Measurements from ENCODE around the gene MTHFD2L.
"Not testable (repeated sequence)": the region's sequence is repeated elsewhere in the genome, so short reads cannot be mapped to it uniquely, and the experiment has no call there.

MTHFD2L gene

GRCh38 chr4:74325886-74326285 is 168.0 kb downstream of the MTHFD2L start:
- H3K4me1 ChIP-seq (ENCODE audit: control insufficient read depth in 1 of 2, insufficient read depth in 2 of 2, low read length in 2 of 2): no peaks in the 10 kb centered on the region
- no peaks in the 10 kb centered on the region for H3K27me3 ChIP-seq (ENCODE audit: low read depth, low read length)
- H3K36me3 ChIP-seq (ENCODE audit: control insufficient read depth in 1 of 2, insufficient read depth in 2 of 2, low read length in 2 of 2): no peaks in the 10 kb centered on the region
- H3K9me3 ChIP-seq (ENCODE audit: control insufficient read depth in 1 of 2, low read length in 2 of 2): no peaks in the 10 kb centered on the region
- no peak overlapping the region for H3K27ac ChIP-seq (ENCODE audit: low read length)
- no peak overlapping the region for H3K4me3 ChIP-seq (ENCODE audit: low read depth in 1 of 2, low read length in 2 of 2)

- Histone ChIP-seq H3K36me3 (ENCODE audit: control insufficient read depth in 1 of 2, insufficient read depth in 2 of 2, low read length in 2 of 2) (no peaks in the 10 kb centered on the region), H3K27ac (ENCODE audit: low read length) (no peak overlapping the region), H3K9me3 (ENCODE audit: control insufficient read depth in 1 of 2, low read length in 2 of 2) (no peaks in the 10 kb centered on the region)
Measured at GRCh38 chr4:74327762-74328161, 169.8 kb downstream of the MTHFD2L start.

GRCh38 chr4:74328501-74328900 is 170.6 kb downstream of the MTHFD2L start:
- no peaks in the 10 kb centered on the region for H3K27me3 ChIP-seq (ENCODE audit: low read depth, low read length)
- no peak overlapping the region for H3K4me3 ChIP-seq (ENCODE audit: low read depth in 1 of 2, low read length in 2 of 2)
- no peaks in the 10 kb centered on the region for H3K36me3 ChIP-seq (ENCODE audit: control insufficient read depth in 1 of 2, insufficient read depth in 2 of 2, low read length in 2 of 2)
- no peaks in the 10 kb centered on the region for H3K9me3 ChIP-seq (ENCODE audit: control insufficient read depth in 1 of 2, low read length in 2 of 2)
- no peaks in the 10 kb centered on the region for H3K4me1 ChIP-seq (ENCODE audit: control insufficient read depth in 1 of 2, insufficient read depth in 2 of 2, low read length in 2 of 2)
- H3K27ac ChIP-seq (ENCODE audit: low read length): no peak overlapping the region

More at GRCh38 chr4:74327762-74328161, 169.8 kb downstream of the MTHFD2L start:
- H3K4me1 ChIP-seq (ENCODE audit: control insufficient read depth in 1 of 2, insufficient read depth in 2 of 2, low read length in 2 of 2): no peaks in the 10 kb centered on the region
- no peaks in the 10 kb centered on the region for H3K27me3 ChIP-seq (ENCODE audit: low read depth, low read length)
- H3K4me3 ChIP-seq (ENCODE audit: low read depth in 1 of 2, low read length in 2 of 2): no peak overlapping the region

GRCh38 chr4:74329307-74329706 is 171.4 kb downstream of the MTHFD2L start:
- Histone ChIP-seq H3K9me3 (ENCODE audit: control insufficient read depth in 1 of 2, low read length in 2 of 2) (no peaks in the 10 kb centered on the region), H3K27ac (ENCODE audit: low read length) (no peak overlapping the region), H3K27me3 (ENCODE audit: low read depth, low read length) (no peaks in the 10 kb centered on the region), H3K36me3 (ENCODE audit: control insufficient read depth in 1 of 2, insufficient read depth in 2 of 2, low read length in 2 of 2) (no peaks in the 10 kb centered on the region), H3K4me3 (ENCODE audit: low read depth in 1 of 2, low read length in 2 of 2) (no peak overlapping the region), H3K4me1 (ENCODE audit: control insufficient read depth in 1 of 2, insufficient read depth in 2 of 2, low read length in 2 of 2) (no peaks in the 10 kb centered on the region)

DNA sequence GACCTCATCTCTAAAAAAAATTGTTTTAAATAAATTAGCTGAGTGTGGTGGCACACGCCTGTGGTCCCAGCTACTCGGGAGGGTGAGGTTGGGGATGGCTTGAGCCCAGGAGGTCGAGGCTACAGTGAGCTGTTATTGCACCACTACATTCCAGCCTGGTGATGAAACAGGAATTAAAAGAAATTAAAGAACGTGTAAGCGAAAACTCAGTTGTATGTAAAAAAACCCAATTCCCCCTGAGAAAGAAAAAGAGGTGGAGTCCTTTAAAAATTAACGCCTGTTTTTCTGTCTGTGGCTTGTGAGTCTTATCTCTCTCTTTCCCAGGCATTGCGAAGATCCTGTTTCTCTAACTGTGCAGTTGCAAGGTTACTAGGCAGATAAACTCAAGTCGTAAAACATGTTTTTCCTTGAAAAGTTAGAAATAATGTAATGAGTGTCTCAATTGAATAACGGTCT is 172.4 kb downstream of the MTHFD2L start:
- no peak overlapping the region for H3K27ac ChIP-seq (ENCODE audit: low read length)
- H3K4me1 ChIP-seq (ENCODE audit: control insufficient read depth in 1 of 2, insufficient read depth in 2 of 2, low read length in 2 of 2): no peaks in the 10 kb centered on the region
- H3K36me3 ChIP-seq (ENCODE audit: control insufficient read depth in 1 of 2, insufficient read depth in 2 of 2, low read length in 2 of 2): no peaks in the 10 kb centered on the region
- H3K27me3 ChIP-seq (ENCODE audit: low read depth, low read length): no peaks in the 10 kb centered on the region
- no peak overlapping the region for H3K4me3 ChIP-seq (ENCODE audit: low read depth in 1 of 2, low read length in 2 of 2)
- no peaks in the 10 kb centered on the region for H3K9me3 ChIP-seq (ENCODE audit: control insufficient read depth in 1 of 2, low read length in 2 of 2)

GRCh38 chr4:74331252-74331651 is 173.3 kb downstream of the MTHFD2L start:
- Histone ChIP-seq H3K4me3 (ENCODE audit: low read depth in 1 of 2, low read length in 2 of 2) (no peak overlapping the region), H3K9me3 (ENCODE audit: control insufficient read depth in 1 of 2, low read length in 2 of 2) (no peaks in the 10 kb centered on the region), H3K4me1 (ENCODE audit: control insufficient read depth in 1 of 2, insufficient read depth in 2 of 2, low read length in 2 of 2) (no peaks in the 10 kb centered on the region), H3K27ac (ENCODE audit: low read length) (no peak overlapping the region), H3K27me3 (ENCODE audit: low read depth, low read length) (no peaks in the 10 kb centered on the region), H3K36me3 (ENCODE audit: control insufficient read depth in 1 of 2, insufficient read depth in 2 of 2, low read length in 2 of 2) (no peaks in the 10 kb centered on the region)

- Histone ChIP-seq H3K9me3 (ENCODE audit: control insufficient read depth in 1 of 2, low read length in 2 of 2) (no peaks in the 10 kb centered on the region), H3K27ac (ENCODE audit: low read length) (no peak overlapping the region), H3K36me3 (ENCODE audit: control insufficient read depth in 1 of 2, insufficient read depth in 2 of 2, low read length in 2 of 2) (no peaks in the 10 kb centered on the region), H3K4me1 (ENCODE audit: control insufficient read depth in 1 of 2, insufficient read depth in 2 of 2, low read length in 2 of 2) (no peaks in the 10 kb centered on the region), H3K4me3 (ENCODE audit: low read depth in 1 of 2, low read length in 2 of 2) (no peak overlapping the region), H3K27me3 (ENCODE audit: low read depth, low read length) (no peaks in the 10 kb centered on the region)
Measured at GRCh38 chr4:74331944-74332343, 174.0 kb downstream of the MTHFD2L start.

GRCh38 chr4:74334636-74335035 is 176.7 kb downstream of the MTHFD2L start:
- Histone ChIP-seq H3K27ac (ENCODE audit: low read length) (no peak overlapping the region), H3K9me3 (ENCODE audit: control insufficient read depth in 1 of 2, low read length in 2 of 2) (no peaks in the 10 kb centered on the region), H3K4me3 (ENCODE audit: low read depth in 1 of 2, low read length in 2 of 2) (no peak overlapping the region), H3K27me3 (ENCODE audit: low read depth, low read length) (no peaks in the 10 kb centered on the region), H3K4me1 (ENCODE audit: control insufficient read depth in 1 of 2, insufficient read depth in 2 of 2, low read length in 2 of 2) (no peaks in the 10 kb centered on the region), H3K36me3 (ENCODE audit: control insufficient read depth in 1 of 2, insufficient read depth in 2 of 2, low read length in 2 of 2) (no peaks in the 10 kb centered on the region)

DNA sequence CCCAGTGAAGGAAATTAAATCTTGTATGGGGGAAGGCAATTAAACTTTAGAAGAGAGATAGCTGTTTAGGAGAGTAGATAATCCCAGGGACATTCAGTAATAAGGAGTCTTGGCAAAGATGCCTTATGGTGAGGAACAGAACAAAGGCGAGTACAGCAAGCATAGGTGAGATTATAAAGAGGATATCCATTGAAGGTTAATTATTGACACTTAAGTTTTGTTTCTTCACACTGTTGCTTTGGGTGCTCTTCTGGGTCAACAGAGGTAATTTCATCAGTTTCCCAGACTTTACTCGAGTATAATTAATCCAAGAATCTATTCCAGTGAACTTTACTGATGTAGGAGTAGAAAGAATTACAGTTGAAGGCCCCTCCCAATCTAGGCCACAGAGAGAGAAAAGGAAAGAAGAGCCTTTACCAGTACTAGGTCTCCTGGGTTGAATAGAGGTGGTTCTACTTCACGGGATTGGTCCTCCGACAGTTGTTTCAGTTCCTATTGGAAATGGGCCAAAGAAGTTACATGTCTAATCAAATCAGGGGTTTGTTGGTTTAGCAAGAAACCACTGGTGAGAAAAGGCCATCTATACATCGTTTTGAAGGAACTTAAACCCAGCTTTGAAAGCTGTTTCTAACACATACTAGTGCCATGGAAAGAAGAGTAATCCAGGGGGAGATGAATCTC is 177.6 kb downstream of the MTHFD2L start:
- no peak overlapping the region for H3K27ac ChIP-seq (ENCODE audit: low read length)
- H3K27me3 ChIP-seq (ENCODE audit: low read depth, low read length): no peaks in the 10 kb centered on the region
- H3K36me3 ChIP-seq (ENCODE audit: control insufficient read depth in 1 of 2, insufficient read depth in 2 of 2, low read length in 2 of 2): no peaks in the 10 kb centered on the region
- no peaks in the 10 kb centered on the region for H3K4me1 ChIP-seq (ENCODE audit: control insufficient read depth in 1 of 2, insufficient read depth in 2 of 2, low read length in 2 of 2)
- H3K4me3 ChIP-seq (ENCODE audit: low read depth in 1 of 2, low read length in 2 of 2): no peak overlapping the region
- H3K9me3 ChIP-seq (ENCODE audit: control insufficient read depth in 1 of 2, low read length in 2 of 2): peaks cover 0 to 3% of the 10 kb centered on the region in 2 donors

DNA sequence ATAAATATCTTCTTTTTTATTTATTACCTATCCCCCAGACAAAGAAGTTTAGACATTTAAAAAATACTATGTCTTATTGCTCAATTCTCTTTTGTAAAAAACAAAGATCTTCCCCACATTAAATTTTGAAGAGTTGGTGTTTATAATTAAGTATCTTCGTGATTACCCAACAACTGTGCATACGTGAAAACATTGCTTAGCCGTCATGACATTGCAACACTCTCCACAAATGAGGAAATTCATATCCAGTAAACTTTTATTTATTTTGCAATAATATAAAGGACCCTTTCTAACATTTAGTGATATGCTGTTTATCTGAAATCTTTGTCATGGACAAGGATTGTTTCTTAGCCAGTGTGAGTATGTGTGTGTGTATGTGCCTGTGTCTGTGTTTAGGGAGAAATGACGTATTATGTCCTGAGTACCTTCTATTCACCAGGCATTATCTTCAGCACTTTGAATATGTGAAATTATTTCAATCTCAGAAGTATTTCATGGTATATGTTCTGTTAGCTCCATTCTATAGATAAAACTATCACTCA is 180.9 kb downstream of the MTHFD2L start:
- Histone ChIP-seq H3K27ac (ENCODE audit: low read length) (no peak overlapping the region), H3K36me3 (ENCODE audit: control insufficient read depth in 1 of 2, insufficient read depth in 2 of 2, low read length in 2 of 2) (no peaks in the 10 kb centered on the region), H3K27me3 (ENCODE audit: low read depth, low read length) (no peaks in the 10 kb centered on the region), H3K4me1 (ENCODE audit: control insufficient read depth in 1 of 2, insufficient read depth in 2 of 2, low read length in 2 of 2) (no peaks in the 10 kb centered on the region), H3K9me3 (ENCODE audit: control insufficient read depth in 1 of 2, low read length in 2 of 2) (peaks cover 0 to 10% of the 10 kb centered on the region in 2 donors), H3K4me3 (ENCODE audit: low read depth in 1 of 2, low read length in 2 of 2) (no peak overlapping the region)

- Histone ChIP-seq H3K27me3 (ENCODE audit: low read depth, low read length) (no peaks in the 10 kb centered on the region), H3K4me3 (ENCODE audit: low read depth in 1 of 2, low read length in 2 of 2) (no peak overlapping the region), H3K36me3 (ENCODE audit: control insufficient read depth in 1 of 2, insufficient read depth in 2 of 2, low read length in 2 of 2) (no peaks in the 10 kb centered on the region), H3K27ac (ENCODE audit: low read length) (no peak overlapping the region), H3K9me3 (ENCODE audit: control insufficient read depth in 1 of 2, low read length in 2 of 2) (peaks cover 0 to 17% of the 10 kb centered on the region in 2 donors), H3K4me1 (ENCODE audit: control insufficient read depth in 1 of 2, insufficient read depth in 2 of 2, low read length in 2 of 2) (no peaks in the 10 kb centered on the region)
Measured at GRCh38 chr4:74339501-74339900, 181.6 kb downstream of the MTHFD2L start.

DNA sequence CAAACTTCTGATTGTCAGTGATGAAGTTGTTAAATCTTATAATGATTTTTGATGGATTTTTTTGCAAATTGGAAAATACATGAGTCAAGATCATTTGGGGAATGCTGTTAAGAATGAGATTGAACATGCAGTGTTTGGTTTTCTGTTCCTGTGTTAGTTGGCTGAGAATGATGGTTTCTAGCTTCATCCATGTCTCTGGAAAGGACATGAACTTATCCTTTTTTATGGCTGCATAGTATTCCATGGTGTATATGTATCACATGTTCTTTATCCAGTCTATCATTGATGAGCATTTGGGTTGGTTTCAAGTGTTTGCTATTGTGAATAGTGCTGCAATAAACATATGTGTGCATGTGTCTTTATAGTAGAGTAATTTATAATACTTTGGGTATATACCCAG is 182.5 kb downstream of the MTHFD2L start:
- not testable (repeated sequence) for H3K27ac ChIP-seq (ENCODE audit: low read length); H3K4me3 ChIP-seq (ENCODE audit: low read depth in 1 of 2, low read length in 2 of 2); H3K4me1 ChIP-seq (ENCODE audit: control insufficient read depth in 1 of 2, insufficient read depth in 2 of 2, low read length in 2 of 2); H3K36me3 ChIP-seq (ENCODE audit: control insufficient read depth in 1 of 2, insufficient read depth in 2 of 2, low read length in 2 of 2); H3K27me3 ChIP-seq (ENCODE audit: low read depth, low read length)
- H3K9me3 ChIP-seq (ENCODE audit: control insufficient read depth in 1 of 2, low read length in 2 of 2): peaks cover 0 to 18% of the 10 kb centered on the region in 2 donors

All from muscle layer of duodenum (tissue), 2 donors.